HepG2 (cell line): ENCODE measurements around the gene IER2. TPM values are rescaled to one million over a fixed set of nuclear protein-coding genes. Genes with fewer than 3 reads are reported as not detected.
A peak's percentile ranks its signal among the peaks of the same experiment; 100 is the strongest.

ENCODE experiments used
- ARNT ChIP-seq: fragments of 450-650 bp; IDR thresholded peaks from 2 replicates; pipeline ENCODE4 v1.6.1; 2017
- DRAP1 ChIP-seq: IDR thresholded peaks from 2 replicates; pipeline ENCODE4 v1.6.1; 2016; ENCODE audit warnings: missing genetic modification reagents, missing compliant biosample characterization
- FOXA1 ChIP-seq, 2 experiments: fragments of 450-650 bp in 1 of 2; sonication (generic) in 1 of 2; formaldehyde crosslinking in 1 of 2; IDR thresholded peaks; 2 replicates each; pipeline versions ENCODE4 v1.4.0 to v1.6.1; 2016 to 2020; ENCODE audit warnings: missing genetic modification reagents in 1 of 2
- FOXO1 ChIP-seq: sonication (generic); formaldehyde crosslinking; IDR thresholded peaks from 2 replicates; pipeline ENCODE4 v1.4.0; 2020; ENCODE audit warnings: missing genetic modification reagents
- NR2F6 ChIP-seq, 2 experiments: IDR thresholded peaks; 2 replicates each; pipeline ENCODE4 v1.6.1; 2016; ENCODE audit warnings: antibody characterized with exemption in 1 of 2, mild to moderate bottlenecking in 1 of 2
- RBM22 ChIP-seq: fragments of 200-400 bp; formaldehyde crosslinking; optimal IDR thresholded peaks from 2 replicates; pipeline ENCODE3; 2017; ENCODE audit warnings: mild to moderate bottlenecking, low read length, moderate library complexity
- SOX5 ChIP-seq: IDR thresholded peaks from 2 replicates; pipeline ENCODE4 v1.6.1; 2016; ENCODE audit warnings: borderline replicate concordance
- THAP7 ChIP-seq: sonication (generic); formaldehyde crosslinking; IDR thresholded peaks from 2 replicates; pipeline ENCODE4 v1.8.1; 2023; ENCODE audit warnings: mild to moderate bottlenecking, missing genetic modification reagents
- XRCC5 ChIP-seq: fragments of 200-400 bp; formaldehyde crosslinking; optimal IDR thresholded peaks from 2 replicates; pipeline ENCODE3; 2017; ENCODE audit warnings: mild to moderate bottlenecking, low read length
- ZNF282 ChIP-seq: fragments of 450-650 bp; IDR thresholded peaks from 2 replicates; pipeline ENCODE4 v1.6.1; 2018; ENCODE audit not compliant: partially characterized antibody
- ZNF503 ChIP-seq: sonication (generic); formaldehyde crosslinking; IDR thresholded peaks from 2 replicates; pipeline ENCODE4 v1.4.0; 2020; ENCODE audit warnings: missing genetic modification reagents
- ZNF644 ChIP-seq: IDR thresholded peaks from 2 replicates; pipeline ENCODE4 v1.6.1; 2016; ENCODE audit warnings: low read depth
- ZNF770 ChIP-seq: sonication (generic); formaldehyde crosslinking; IDR thresholded peaks from 2 replicates; pipeline ENCODE4 v1.5.0; 2020; ENCODE audit warnings: mild to moderate bottlenecking, missing genetic modification reagents
- ZNF780A ChIP-seq: sonication (generic); formaldehyde crosslinking; IDR thresholded peaks from 2 replicates; pipeline ENCODE4 v1.8.0; 2022; ENCODE audit warnings: mild to moderate bottlenecking, missing genetic modification reagents, moderate library complexity
- ZNF841 ChIP-seq: sonication (generic); formaldehyde crosslinking; IDR thresholded peaks from 2 replicates; pipeline ENCODE4 v1.8.1; 2023; ENCODE audit warnings: missing genetic modification reagents, borderline replicate concordance
- polyA plus RNA-seq, 8 experiments: library from polyadenylated mRNA; depleted of rRNA in 3 of 8; stranded (reverse) in 7 of 8; unstranded in 1 of 8; fragments of >200 nt; fragmentation: Illumina TruSeq in 4 of 8; extraction: Trizol in 4 of 8; gene quantifications; 2 replicates each; pipeline versions ENCODE4 v1.2.1 to v1.2.3, GENCODE V29; 2011 to 2016; ENCODE audit warnings: low read depth in 4 of 8, missing spikeins in 1 of 8, mixed read lengths in 1 of 8; ENCODE audit not compliant: insufficient read depth in 1 of 8
- total RNA-seq, 5 experiments: library from RNA; depleted of rRNA; stranded (reverse); fragments of >200 nt; fragmentation: Illumina TruSeq; extraction: Trizol; gene quantifications; 2 replicates each; pipeline ENCODE4 v1.2.3, GENCODE V29; 2016; ENCODE audit warnings: low read depth in 1 of 5
- TF ChIP-seq, protein P1 (sequence below): sonication (generic); formaldehyde crosslinking; IDR thresholded peaks from 2 replicates; pipeline ENCODE4; 2020; ENCODE audit warnings: missing genetic modification reagents, mild to moderate bottlenecking, borderline replicate concordance
- TF ChIP-seq, protein P2 (sequence below): sonication (generic); formaldehyde crosslinking; IDR thresholded peaks from 2 replicates; pipeline ENCODE4 v1.5.1; 2020; ENCODE audit warnings: missing genetic modification reagents, mild to moderate bottlenecking, borderline replicate concordance
- TF ChIP-seq, protein P3 (sequence below): sonication (generic); formaldehyde crosslinking; IDR thresholded peaks from 2 replicates; pipeline ENCODE4 v1.4.0; 2020; ENCODE audit warnings: mild to moderate bottlenecking, missing genetic modification reagents

Gene IER2
- total and polyA plus RNA-seq, 2 of the 13 experiments (the other 11 are each of a cell fraction or from before 2014, with no cell fraction given) = 10.1 to 14.3 TPM

- TF ChIP-seq SOX5 (CRISPR knock-in tag) (peak; percentile 70), ZNF841 (CRISPR knock-in tag) (no peak), ZNF780A (no peak), DRAP1 (CRISPR knock-in tag) (peak; percentile 42; the same call in 1 of the 2 replicates), NR2F6 (IDR thresholded peaks at IDR 0.05) (peak; percentile 85; the same call in 1 of the 2 replicates), NR2F6 (CRISPR knock-in tag; IDR thresholded peaks at IDR 0.05) (peak; percentile 92), XRCC5 (peak; percentile 41), FOXA1 (IDR thresholded peaks at IDR 0.05) (no peak), FOXA1 (CRISPR knock-in tag; IDR thresholded peaks at IDR 0.05) (peak; percentile 33; the same call in 1 of the 2 replicates), ZNF282 (no peak), ARNT (no peak), FOXO1 (CRISPR knock-in tag) (peak; percentile 67; the same call in 1 of the 2 replicates), ZNF770 (peak; percentile 32; the same call in 1 of the 2 replicates), ZNF644 (CRISPR knock-in tag) (peak; percentile 86), THAP7 (CRISPR knock-in tag) (no peak), RBM22 (no peak), ZNF503 (CRISPR knock-in tag) (no peak)
- TF ChIP-seq, protein P1, sequence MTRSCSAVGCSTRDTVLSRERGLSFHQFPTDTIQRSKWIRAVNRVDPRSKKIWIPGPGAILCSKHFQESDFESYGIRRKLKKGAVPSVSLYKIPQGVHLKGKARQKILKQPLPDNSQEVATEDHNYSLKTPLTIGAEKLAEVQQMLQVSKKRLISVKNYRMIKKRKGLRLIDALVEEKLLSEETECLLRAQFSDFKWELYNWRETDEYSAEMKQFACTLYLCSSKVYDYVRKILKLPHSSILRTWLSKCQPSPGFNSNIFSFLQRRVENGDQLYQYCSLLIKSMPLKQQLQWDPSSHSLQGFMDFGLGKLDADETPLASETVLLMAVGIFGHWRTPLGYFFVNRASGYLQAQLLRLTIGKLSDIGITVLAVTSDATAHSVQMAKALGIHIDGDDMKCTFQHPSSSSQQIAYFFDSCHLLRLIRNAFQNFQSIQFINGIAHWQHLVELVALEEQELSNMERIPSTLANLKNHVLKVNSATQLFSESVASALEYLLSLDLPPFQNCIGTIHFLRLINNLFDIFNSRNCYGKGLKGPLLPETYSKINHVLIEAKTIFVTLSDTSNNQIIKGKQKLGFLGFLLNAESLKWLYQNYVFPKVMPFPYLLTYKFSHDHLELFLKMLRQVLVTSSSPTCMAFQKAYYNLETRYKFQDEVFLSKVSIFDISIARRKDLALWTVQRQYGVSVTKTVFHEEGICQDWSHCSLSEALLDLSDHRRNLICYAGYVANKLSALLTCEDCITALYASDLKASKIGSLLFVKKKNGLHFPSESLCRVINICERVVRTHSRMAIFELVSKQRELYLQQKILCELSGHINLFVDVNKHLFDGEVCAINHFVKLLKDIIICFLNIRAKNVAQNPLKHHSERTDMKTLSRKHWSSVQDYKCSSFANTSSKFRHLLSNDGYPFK (CRISPR knock-in tag) = peak; percentile 64; the same call in 1 of the 2 replicates
- TF ChIP-seq, protein P2, sequence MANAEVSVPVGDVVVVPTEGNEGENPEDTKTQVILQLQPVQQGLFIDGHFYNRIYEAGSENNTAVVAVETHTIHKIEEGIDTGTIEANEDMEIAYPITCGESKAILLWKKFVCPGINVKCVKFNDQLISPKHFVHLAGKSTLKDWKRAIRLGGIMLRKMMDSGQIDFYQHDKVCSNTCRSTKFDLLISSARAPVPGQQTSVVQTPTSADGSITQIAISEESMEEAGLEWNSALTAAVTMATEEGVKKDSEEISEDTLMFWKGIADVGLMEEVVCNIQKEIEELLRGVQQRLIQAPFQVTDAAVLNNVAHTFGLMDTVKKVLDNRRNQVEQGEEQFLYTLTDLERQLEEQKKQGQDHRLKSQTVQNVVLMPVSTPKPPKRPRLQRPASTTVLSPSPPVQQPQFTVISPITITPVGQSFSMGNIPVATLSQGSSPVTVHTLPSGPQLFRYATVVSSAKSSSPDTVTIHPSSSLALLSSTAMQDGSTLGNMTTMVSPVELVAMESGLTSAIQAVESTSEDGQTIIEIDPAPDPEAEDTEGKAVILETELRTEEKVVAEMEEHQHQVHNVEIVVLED (CRISPR knock-in tag) = peak; percentile 22; the same call in 1 of the 2 replicates
- TF ChIP-seq, protein P3, sequence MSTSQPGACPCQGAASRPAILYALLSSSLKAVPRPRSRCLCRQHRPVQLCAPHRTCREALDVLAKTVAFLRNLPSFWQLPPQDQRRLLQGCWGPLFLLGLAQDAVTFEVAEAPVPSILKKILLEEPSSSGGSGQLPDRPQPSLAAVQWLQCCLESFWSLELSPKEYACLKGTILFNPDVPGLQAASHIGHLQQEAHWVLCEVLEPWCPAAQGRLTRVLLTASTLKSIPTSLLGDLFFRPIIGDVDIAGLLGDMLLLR (CRISPR knock-in tag) = no peak
These were observed 21.6 kb upstream of the IER2 start (continued) for GRCh38 chr19:13128583-13128982.
